Activated CD8-positive, alpha-beta memory T cell treated with anti-CD3 and anti-CD28 coated beads for 36 hours (primary cell): Measurements from ENCODE around the gene LRRC10. TPM values are rescaled to one million over a fixed set of nuclear protein-coding genes. Genes with fewer than 3 reads are reported as not detected.

Experiments used
- CTCF ChIA-PET: fragments of 350-600 bp; sonication (Branson Sonifier 250); formaldehyde crosslinking; loops from one replicate; lab custom pipeline; 2021; ENCODE audit warnings: antibody characterized with exemption; lab: Charles Lee
- POLR2A ChIA-PET: fragments of 350-600 bp; sonication (Branson Sonifier 250); formaldehyde crosslinking; loops from one replicate; lab custom pipeline; 2021; ENCODE audit warnings: antibody characterized with exemption; lab: Charles Lee
- total RNA-seq, 2 experiments: library from RNA; stranded (reverse); gene quantifications; one replicate each; pipeline ENCODE4 v1.2.3, GENCODE V29; 2021

The LRRC10 gene
- total RNA-seq, 2 experiments from 2014 or later = not detected

GRCh38 chr12:69580074-69580473 lies 30.6 kb downstream of the LRRC10 start:
- POLR2A ChIA-PET = interaction anchor here (0.7 kb wide), 1 partner anchor 15 kb away, joined by 4 read pairs; no protein-coding TSS in a partner anchor
- CTCF ChIA-PET = interaction anchor here (1.0 kb wide), 1 partner anchor 223 kb away, joined by 6 read pairs; no protein-coding TSS in a partner anchor

GRCh38 chr12:69579029-69579428 lies 31.7 kb downstream of the LRRC10 start:
- POLR2A ChIA-PET = no interaction called here
- CTCF ChIA-PET = no interaction called here

- POLR2A ChIA-PET = no interaction called here
- CTCF ChIA-PET = no interaction called here
Observed at GRCh38 chr12:69578283-69578682, 32.4 kb downstream of the LRRC10 start.

GRCh38 chr12:69575346-69575745 lies 35.4 kb downstream of the LRRC10 start:
- ChIA-PET POLR2A (no interaction called here), CTCF (interaction anchor here (1.1 kb wide), 1 partner anchor 218 kb away, joined by 8 read pairs; no protein-coding TSS in a partner anchor)

GRCh38 chr12:69570545-69571399 lies 39.9 kb downstream of the LRRC10 start:
- POLR2A ChIA-PET = no interaction called here
- CTCF ChIA-PET = interaction anchor here (0.6 to 7.2 kb wide), 10 partner anchors 11 to 415 kb away, joined by 3 to 41 read pairs (median 4); partner anchors contain the start of gene FRS2

- ChIA-PET POLR2A (no interaction called here), CTCF (interaction anchor here (0.7 to 7.2 kb wide), 6 partner anchors 12 to 212 kb away, joined by 3 to 41 read pairs (median 4); no protein-coding TSS in a partner anchor)
Observed at GRCh38 chr12:69570000-69570516, 40.6 kb downstream of the LRRC10 start.

- POLR2A ChIA-PET = no interaction called here
- CTCF ChIA-PET = interaction anchor here (0.7 to 7.2 kb wide), 2 partner anchors 93 to 211 kb away, joined by 3 to 41 read pairs; no protein-coding TSS in a partner anchor
Observed at GRCh38 chr12:69569236-69569635, 41.5 kb downstream of the LRRC10 start.

- CTCF ChIA-PET = interaction anchor here (7.2 kb wide), 1 partner anchor 209 kb away, joined by 41 read pairs; no protein-coding TSS in a partner anchor
- POLR2A ChIA-PET = no interaction called here
Observed at GRCh38 chr12:69566603-69567002, 44.1 kb downstream of the LRRC10 start.

GRCh38 chr12:69563166-69563762 lies 47.4 kb downstream of the LRRC10 start:
- ChIA-PET CTCF (interaction anchor here (0.6 to 1.0 kb wide), 2 partner anchors 93 to 206 kb away, joined by 3 to 4 read pairs; partner anchors contain the start of gene FRS2), POLR2A (no interaction called here)

Other genes starting within 250 kb of the LRRC10 start
- gene FRS2, start 140.5 kb downstream of the LRRC10 start, total RNA-seq = 1 to 10 TPM; 8.5 to 9.3 TPM
- 100 to 1,000 TPM; 449 to 452 TPM for gene CCT2, start 25.4 kb downstream of the LRRC10 start, total RNA-seq
- gene BEST3, start 88.4 kb upstream of the LRRC10 start, total RNA-seq = not detected
- 10 to 100 TPM; 34.2 to 37.3 TPM for gene RAB3IP, start 128.0 kb upstream of the LRRC10 start, total RNA-seq
- gene MYRFL, start 214.3 kb upstream of the LRRC10 start, total RNA-seq = not detected